K562 (cell line): ENCODE results near the gene TLCD1. TPM values are rescaled to one million over a fixed set of nuclear protein-coding genes. Genes with fewer than 3 reads are reported as not detected.

Experiments
- ATF3 ChIP-seq, 2 experiments: fragments of 450-650 bp in 1 of 2; sonication (generic) in 1 of 2; formaldehyde crosslinking in 1 of 2; IDR thresholded peaks in 1 of 2; conservative IDR thresholded peaks in 1 of 2; 2 replicates each; pipeline versions ENCODE4 v1.6.1 to v1.8.1; 2016 to 2023; ENCODE audit warnings: mild to moderate bottlenecking in 2 of 2, moderate library complexity in 2 of 2, inconsistent platforms in 1 of 2, missing genetic modification reagents in 1 of 2
- CBX1 ChIP-seq: sonication (generic); IDR thresholded peaks from 2 replicates; pipeline ENCODE4 v1.6.1; 2016; ENCODE audit warnings: antibody characterized with exemption, low read depth, mild to moderate bottlenecking
- HMGN3 ChIP-seq: IDR thresholded peaks from 2 replicates; pipeline ENCODE4 v1.6.1; 2011; ENCODE audit warnings: borderline replicate concordance, low read depth, mild to moderate bottlenecking, mixed read lengths, low read length; ENCODE audit not compliant: insufficient read length; ENCODE audit errors: extremely low read depth
- MLLT1 ChIP-seq, 2 experiments: fragments of 450-650 bp; IDR thresholded peaks; 2 replicates each; pipeline ENCODE4 v1.6.1; 2016
- OTX1 ChIP-seq: fragments of 450-650 bp; formaldehyde crosslinking; IDR thresholded peaks from 2 replicates; pipeline ENCODE4 v1.4.0; 2022; ENCODE audit warnings: mild to moderate bottlenecking
- PRMT5 ChIP-seq: sonication (generic); formaldehyde crosslinking; IDR thresholded peaks from 2 replicates; pipeline ENCODE4 v1.5.0; 2020; ENCODE audit warnings: missing genetic modification reagents
- SIRT6 ChIP-seq: IDR thresholded peaks from one replicate; pipeline ENCODE4 v1.6.1; 2012; ENCODE audit warnings: low read depth, mild to moderate bottlenecking, control low read depth, inconsistent platforms, low read length, moderate library complexity
- SIX5 ChIP-seq, 2 experiments: IDR thresholded peaks; 2 replicates each; pipeline ENCODE4 v1.6.1; 2011; ENCODE audit warnings: low read length in 2 of 2, borderline replicate concordance in 1 of 2, low read depth in 1 of 2, mild to moderate bottlenecking in 1 of 2, moderate library complexity in 1 of 2; ENCODE audit not compliant: insufficient read depth in 1 of 2
- SMARCC2 ChIP-seq: fragments of 450-650 bp; IDR thresholded peaks from 2 replicates; pipeline ENCODE4 v1.6.1; 2017; ENCODE audit warnings: antibody characterized with exemption, moderate library complexity, mild to moderate bottlenecking, low read depth
- SRF ChIP-seq, 2 experiments: fragments of 250-450, 450-650 bp in 1 of 2; sonication (Bioruptor Pico) in 1 of 2; sonication (generic) in 1 of 2; formaldehyde crosslinking; IDR thresholded peaks; 2 replicates each; pipeline versions ENCODE4 v1.5.0 to v1.5.1; 2020 to 2022; ENCODE audit warnings: mild to moderate bottlenecking in 1 of 2, missing genetic modification reagents in 1 of 2
- SRSF3 ChIP-seq: fragments of 200-400 bp; formaldehyde crosslinking; IDR thresholded peaks from 2 replicates; pipeline ENCODE4 v1.6.1; 2016; ENCODE audit warnings: mild to moderate bottlenecking, low read length, moderate library complexity; ENCODE audit not compliant: insufficient read depth
- ZBTB33 ChIP-seq: sonication (generic); formaldehyde crosslinking; IDR thresholded peaks from 2 replicates; pipeline ENCODE4 v1.8.1; 2023; ENCODE audit warnings: mild to moderate bottlenecking, missing genetic modification reagents
- ZBTB34 ChIP-seq: fragments of 250-450 bp; sonication (Bioruptor Pico); IDR thresholded peaks from 2 replicates; pipeline ENCODE4 v1.8.0; 2021; ENCODE audit warnings: mild to moderate bottlenecking, moderate library complexity
- ZNF217 ChIP-seq: sonication (generic); formaldehyde crosslinking; IDR thresholded peaks from 2 replicates; pipeline ENCODE4 v1.8.0; 2022; ENCODE audit warnings: mild to moderate bottlenecking, missing genetic modification reagents
- ZNF707 ChIP-seq: fragments of 250-450 bp; sonication (Bioruptor Pico); conservative IDR thresholded peaks from 2 replicates; pipeline ENCODE4 v1.8.0; 2022; ENCODE audit warnings: inconsistent platforms, mild to moderate bottlenecking, moderate library complexity
- polyA plus RNA-seq, 8 experiments: library from polyadenylated mRNA; depleted of rRNA in 4 of 8; stranded (reverse) in 5 of 8; unstranded in 3 of 8; fragments of >200 nt; fragmentation: Nextera tagmentation in 2 of 8; fragmentation: Illumina TruSeq in 1 of 8; extraction: Ambion mirVana in 2 of 8; extraction: Trizol in 1 of 8; gene quantifications; 2 replicates each; pipeline versions ENCODE4 v1.2.1 to v1.2.3, GENCODE V29; 2011 to 2014; ENCODE audit warnings: inconsistent platforms in 1 of 8, missing spikeins in 1 of 8
- total RNA-seq, 7 experiments: library from RNA; depleted of rRNA in 6 of 7; stranded (reverse); fragments of >200 nt in 6 of 7; fragmentation: Illumina TruSeq in 2 of 7; extraction: Trizol in 2 of 7; gene quantifications; 2 replicates each; pipeline versions ENCODE4 v1.2.1 to v1.2.3, GENCODE V29; 2011 to 2021; ENCODE audit warnings: low replicate concordance in 1 of 7
- TF ChIP-seq, protein P1 (sequence below): fragments of 450-650 bp; IDR thresholded peaks from 2 replicates; pipeline ENCODE4 v1.6.1; 2018; ENCODE audit warnings: mild to moderate bottlenecking, low read depth; ENCODE audit not compliant: partially characterized antibody

Gene TLCD1
- total and polyA plus RNA-seq, 9 of the 15 experiments (the other 6 are each of a cell fraction or from before 2014, with no cell fraction given) = 6.8 to 37.7 (median 21.7) TPM

- TF ChIP-seq CBX1 = no peak; the same call in 1 of the 2 replicates
- TF ChIP-seq SMARCC2 = no peak
- no peak for TF ChIP-seq ZNF217 (CRISPR knock-in tag)
- TF ChIP-seq SRF (CRISPR knock-in tag; IDR thresholded peaks at IDR 0.05) = 0 out of 4 replicates have a peak, but pooled peaks of 1 of the 2 experiments have one; percentile 32
- no peak for TF ChIP-seq SRSF3
- no peak for TF ChIP-seq SIX5 (IDR thresholded peaks at IDR 0.05; ENCODE audit: borderline replicate concordance in 1 of 2, insufficient read depth in 1 of 2, low read depth in 1 of 2, low read length in 2 of 2)
- no peak for TF ChIP-seq ATF3 (IDR thresholded peaks at IDR 0.05)
- peak; percentile 74; the same call in 1 of the 2 replicates for TF ChIP-seq ATF3 (CRISPR knock-in tag; conservative IDR thresholded peaks at IDR 0.05)
- no peak; the same call in 1 of the 2 replicates for TF ChIP-seq OTX1
- TF ChIP-seq ZNF707 (CRISPR knock-in tag) = no peak
- TF ChIP-seq, protein P1, sequence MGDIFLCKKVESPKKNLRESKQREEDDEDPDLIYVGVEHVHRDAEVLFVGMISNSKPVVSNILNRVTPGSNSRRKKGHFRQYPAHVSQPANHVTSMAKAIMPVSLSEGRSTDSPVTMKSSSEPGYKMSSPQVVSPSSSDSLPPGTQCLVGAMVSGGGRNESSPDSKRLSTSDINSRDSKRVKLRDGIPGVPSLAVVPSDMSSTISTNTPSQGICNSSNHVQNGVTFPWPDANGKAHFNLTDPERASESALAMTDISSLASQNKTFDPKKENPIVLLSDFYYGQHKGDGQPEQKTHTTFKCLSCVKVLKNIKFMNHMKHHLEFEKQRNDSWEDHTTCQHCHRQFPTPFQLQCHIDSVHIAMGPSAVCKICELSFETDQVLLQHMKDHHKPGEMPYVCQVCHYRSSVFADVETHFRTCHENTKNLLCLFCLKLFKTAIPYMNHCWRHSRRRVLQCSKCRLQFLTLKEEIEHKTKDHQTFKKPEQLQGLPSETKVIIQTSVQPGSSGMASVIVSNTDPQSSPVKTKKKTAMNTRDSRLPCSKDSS = no peak
- peak; percentile 70 for TF ChIP-seq HMGN3
- no peak for TF ChIP-seq SIRT6
- TF ChIP-seq PRMT5 (CRISPR knock-in tag) = no peak
- TF ChIP-seq ZBTB33 (CRISPR knock-in tag) = 0 out of 2 replicates have a peak, but pooled peaks have one; percentile 49
- no peak for TF ChIP-seq ZBTB34
- peak; percentile 58 to 73; a peak in 3 of 4 replicates for TF ChIP-seq MLLT1 (IDR thresholded peaks at IDR 0.05)
These were observed 826 bp upstream of the TLCD1 start (continued) for GRCh38 chr17:28726627-28727491.
